Subcutaneous adipose tissue (tissue), 4 donors: ENCODE measurements around the gene ERMP1. TPM values are rescaled to one million over a fixed set of nuclear protein-coding genes. Genes with fewer than 3 reads are reported as not detected.

Source experiments
- CTCF ChIP-seq: fragments of 450-650 bp; IDR thresholded peaks from one replicate; pipeline ENCODE4 v1.5.1; 2016; ENCODE audit warnings: low read depth, mild to moderate bottlenecking, control low read depth, antibody characterized with exemption, moderate library complexity
- total RNA-seq, 4 donors: library from RNA; depleted of rRNA; stranded (reverse); fragments of >200 nt; gene quantifications; one replicate each; pipeline ENCODE4 v1.1.0, GENCODE V29; 2016

ERMP1 gene
- total RNA-seq, 4 donors from 2014 or later = 12.6 to 21.2 (median 13.6) TPM

GRCh38 chr9:5864446-5864845, 31.5 kb upstream of the ERMP1 start:
- TF ChIP-seq CTCF = no peak

- TF ChIP-seq CTCF = no peak
Measured at GRCh38 chr9:5863092-5863746, 30.3 kb upstream of the ERMP1 start.

GRCh38 chr9:5858833-5859232, 25.9 kb upstream of the ERMP1 start:
- no peak for TF ChIP-seq CTCF

GRCh38 chr9:5857928-5858327, 25.0 kb upstream of the ERMP1 start:
- TF ChIP-seq CTCF = no peak

- no peak for TF ChIP-seq CTCF
Measured at GRCh38 chr9:5854063-5854790, 21.3 kb upstream of the ERMP1 start.

- no peak for TF ChIP-seq CTCF
Measured at GRCh38 chr9:5853617-5854016, 20.7 kb upstream of the ERMP1 start.

GRCh38 chr9:5852987-5853386, 20.1 kb upstream of the ERMP1 start:
- no peak for TF ChIP-seq CTCF
